Calu3 (cell line): ENCODE results near the gene MCM3AP. TPM values are rescaled to one million over a fixed set of nuclear protein-coding genes. Genes with fewer than 3 reads are reported as not detected.

Experiments
- BruUV-seq: library from RNA; stranded (reverse); fragments of 400-500 nt; replicated peaks from 2 replicates; lab custom pipeline; 2021; lab: Mats Ljungman, UMichigan
- CTCF ChIA-PET: fragments of 300-600 bp; sonication (Branson Sonifier 250); formaldehyde crosslinking; loops from one replicate; lab custom pipeline; 2022; ENCODE audit warnings: antibody characterized with exemption; lab: Charles Lee
- DNase-seq: peaks from one replicate; pipeline ENCODE4 v3.0.0; 2022
- H3K27ac Mint-ChIP-seq: one replicate; pipeline ENCODE4 v1.8.0; 2022; ENCODE audit warnings: mixed read lengths; ENCODE audit not compliant: unreplicated experiment
- H3K27me3 Mint-ChIP-seq: one replicate; pipeline ENCODE4 v1.8.0; 2022; ENCODE audit warnings: mixed read lengths; ENCODE audit not compliant: unreplicated experiment
- H3K36me3 Mint-ChIP-seq: one replicate; pipeline ENCODE4 v1.8.0; 2022; ENCODE audit warnings: mild to moderate bottlenecking, moderate library complexity, mixed read lengths; ENCODE audit not compliant: insufficient read depth, unreplicated experiment
- H3K4me1 Mint-ChIP-seq: one replicate; pipeline ENCODE4 v1.8.0; 2022; ENCODE audit warnings: mild to moderate bottlenecking, low read depth, mixed read lengths; ENCODE audit not compliant: unreplicated experiment
- H3K4me3 Mint-ChIP-seq: one replicate; pipeline ENCODE4 v1.8.0; 2022; ENCODE audit warnings: mild to moderate bottlenecking, low read depth, moderate library complexity, mixed read lengths; ENCODE audit not compliant: unreplicated experiment
- H3K9me3 Mint-ChIP-seq: one replicate; pipeline ENCODE4 v1.8.0; 2022; ENCODE audit warnings: low read depth, mixed read lengths; ENCODE audit not compliant: unreplicated experiment
- intact Hi-C: fragments of 100-400 bp; cut with micrococcal nuclease; formaldehyde crosslinking; loops from one replicate; pipeline ENCODE4 v1.10.0; 2022; ENCODE audit not compliant: unreplicated experiment
- total RNA-seq: library from RNA; stranded (reverse); gene quantifications from 2 replicates; pipeline ENCODE4 v1.2.3, GENCODE V29; 2022
- TF ChIP-seq, protein P1 (sequence below): fragments of 200-600 bp; IDR thresholded peaks from one replicate; pipeline ENCODE4 v1.8.0; 2022; ENCODE audit warnings: antibody characterized with exemption; ENCODE audit not compliant: unreplicated experiment

Gene MCM3AP
- total RNA-seq, 1 experiment from 2014 or later: 64.1 TPM

DNA sequence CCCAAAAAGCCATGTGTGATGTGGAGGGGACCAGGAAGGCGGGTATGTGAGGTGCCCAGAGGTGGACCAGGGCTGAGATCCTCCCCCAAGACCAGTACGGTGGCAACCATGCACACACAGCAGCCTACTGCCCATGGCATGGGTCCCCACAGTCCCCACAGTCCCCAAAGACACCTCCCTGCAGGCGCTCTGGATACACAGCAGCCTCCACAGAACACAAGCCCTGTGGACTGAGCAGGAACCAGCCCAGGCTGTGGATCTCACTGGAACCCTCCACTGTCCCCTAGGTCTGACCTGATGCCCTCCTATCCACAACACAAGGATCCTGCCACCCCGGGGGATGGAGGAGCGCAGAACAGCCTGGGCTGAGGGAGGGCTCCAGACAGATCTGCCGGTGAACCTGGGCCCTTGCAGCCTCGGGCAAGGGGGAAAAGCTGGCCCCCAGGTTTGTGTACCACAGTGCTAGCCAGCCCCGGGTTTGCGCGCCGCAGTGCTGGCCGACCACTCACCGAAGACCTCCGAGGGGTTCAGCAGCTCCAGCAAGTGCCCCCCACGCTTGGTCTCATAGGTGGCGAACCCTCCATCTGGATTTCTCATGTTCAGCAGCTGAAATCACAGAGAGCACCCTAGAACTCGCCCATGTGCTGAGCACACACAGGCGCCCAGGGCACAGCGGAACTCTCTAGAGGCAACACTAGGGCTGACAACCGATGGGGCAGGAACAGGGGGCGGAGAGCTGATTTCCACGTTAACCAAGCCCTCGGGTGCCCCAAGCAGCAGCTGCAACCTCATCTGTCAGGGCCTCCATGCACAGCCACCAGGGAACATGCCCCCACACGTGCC is 79.0 kb downstream of the MCM3AP start:
- Mint-ChIP-seq H3K4me1 (no peaks in the 10 kb centered on the region), H3K27ac (no peak overlapping the region), H3K27me3 (no peaks in the 10 kb centered on the region), H3K4me3 (no peak overlapping the region), H3K36me3 (peaks cover 34% of the 10 kb centered on the region), H3K9me3 (no peaks in the 10 kb centered on the region)
- no TSS peak for BruUV-seq
- CTCF ChIA-PET: no interaction called here
- no peak for DNase-seq
- TF ChIP-seq, protein P1, sequence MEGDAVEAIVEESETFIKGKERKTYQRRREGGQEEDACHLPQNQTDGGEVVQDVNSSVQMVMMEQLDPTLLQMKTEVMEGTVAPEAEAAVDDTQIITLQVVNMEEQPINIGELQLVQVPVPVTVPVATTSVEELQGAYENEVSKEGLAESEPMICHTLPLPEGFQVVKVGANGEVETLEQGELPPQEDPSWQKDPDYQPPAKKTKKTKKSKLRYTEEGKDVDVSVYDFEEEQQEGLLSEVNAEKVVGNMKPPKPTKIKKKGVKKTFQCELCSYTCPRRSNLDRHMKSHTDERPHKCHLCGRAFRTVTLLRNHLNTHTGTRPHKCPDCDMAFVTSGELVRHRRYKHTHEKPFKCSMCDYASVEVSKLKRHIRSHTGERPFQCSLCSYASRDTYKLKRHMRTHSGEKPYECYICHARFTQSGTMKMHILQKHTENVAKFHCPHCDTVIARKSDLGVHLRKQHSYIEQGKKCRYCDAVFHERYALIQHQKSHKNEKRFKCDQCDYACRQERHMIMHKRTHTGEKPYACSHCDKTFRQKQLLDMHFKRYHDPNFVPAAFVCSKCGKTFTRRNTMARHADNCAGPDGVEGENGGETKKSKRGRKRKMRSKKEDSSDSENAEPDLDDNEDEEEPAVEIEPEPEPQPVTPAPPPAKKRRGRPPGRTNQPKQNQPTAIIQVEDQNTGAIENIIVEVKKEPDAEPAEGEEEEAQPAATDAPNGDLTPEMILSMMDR: no peak
- intact Hi-C loops: no loop called here

DNA sequence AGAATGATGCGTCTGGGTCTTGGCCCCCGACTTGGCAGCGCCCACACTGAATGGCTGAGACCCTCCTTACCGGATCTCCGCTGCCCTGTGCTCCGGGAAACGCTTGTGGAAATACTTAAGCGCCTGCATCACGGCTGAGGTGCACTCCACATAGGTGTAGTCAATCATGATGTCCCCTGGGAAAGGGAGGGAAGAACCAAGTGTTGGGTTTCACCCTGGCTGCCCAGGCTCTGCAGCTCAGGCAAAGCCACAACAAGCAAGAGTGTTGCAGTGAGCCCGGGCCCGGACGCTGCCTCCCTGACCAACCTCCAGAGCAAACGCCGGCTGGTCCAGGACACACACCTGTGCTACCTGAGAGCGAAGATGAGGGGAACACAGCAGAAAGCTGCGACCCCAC is 79.6 kb downstream of the MCM3AP start:
- H3K4me1 Mint-ChIP-seq: no peaks in the 10 kb centered on the region
- no peak for DNase-seq
- intact Hi-C loops: no loop called here
- peaks cover 34% of the 10 kb centered on the region for H3K36me3 Mint-ChIP-seq
- no peaks in the 10 kb centered on the region for H3K9me3 Mint-ChIP-seq
- no TSS peak for BruUV-seq
- no peak overlapping the region for H3K4me3 Mint-ChIP-seq
- CTCF ChIA-PET: no interaction called here
- TF ChIP-seq, protein P1: no peak
- no peaks in the 10 kb centered on the region for H3K27me3 Mint-ChIP-seq
- no peak overlapping the region for H3K27ac Mint-ChIP-seq

DNA sequence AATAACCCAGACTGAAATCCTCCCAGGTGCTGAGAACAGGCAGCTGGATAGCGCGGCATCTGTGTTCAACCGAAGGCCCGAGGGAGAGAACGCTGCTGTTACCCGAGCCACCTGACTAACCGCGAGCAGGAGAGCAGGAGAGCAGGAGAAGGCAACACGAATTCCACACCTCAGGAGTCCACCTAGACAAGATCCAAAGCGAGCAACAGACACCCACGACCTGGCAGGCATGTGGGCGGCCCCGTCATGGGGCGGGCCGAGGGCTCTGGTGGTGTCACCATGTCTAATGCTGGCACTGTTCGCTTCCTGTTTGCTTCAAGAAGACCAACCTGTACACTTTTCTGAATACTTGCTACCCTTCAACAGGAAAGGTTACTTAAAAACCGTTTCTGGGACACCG is 80.2 kb downstream of the MCM3AP start:
- DNase-seq: no peak
- H3K4me3 Mint-ChIP-seq: no peak overlapping the region
- H3K27me3 Mint-ChIP-seq: no peaks in the 10 kb centered on the region
- intact Hi-C loops: no loop called here
- TF ChIP-seq, protein P1: no peak
- BruUV-seq: no TSS peak
- H3K27ac Mint-ChIP-seq: no peak overlapping the region
- peaks cover 39% of the 10 kb centered on the region for H3K36me3 Mint-ChIP-seq
- CTCF ChIA-PET: no interaction called here
- H3K4me1 Mint-ChIP-seq: no peaks in the 10 kb centered on the region
- H3K9me3 Mint-ChIP-seq: no peaks in the 10 kb centered on the region

DNA sequence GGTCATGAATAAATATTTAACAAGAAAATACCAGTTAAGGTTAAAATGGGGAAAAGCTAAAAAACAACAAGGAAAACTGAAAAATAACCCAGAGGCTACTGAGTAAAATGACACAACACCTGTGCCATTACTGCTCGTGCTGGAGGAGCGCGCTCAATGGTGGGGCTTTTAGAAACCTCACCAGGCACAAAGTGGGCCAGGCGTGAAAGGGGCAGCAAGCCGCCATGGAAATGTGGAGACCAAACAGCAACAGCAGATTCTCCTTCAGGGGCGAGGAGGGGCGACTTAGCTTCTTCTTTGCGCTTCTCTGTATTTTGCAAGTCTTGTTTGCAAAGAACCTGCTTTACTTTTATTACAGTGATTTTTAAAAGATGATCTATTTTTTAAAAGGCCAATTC is 82.2 kb downstream of the MCM3AP start:
- H3K9me3 Mint-ChIP-seq: no peaks in the 10 kb centered on the region
- peaks cover 42% of the 10 kb centered on the region for H3K36me3 Mint-ChIP-seq
- H3K4me1 Mint-ChIP-seq: no peaks in the 10 kb centered on the region
- H3K4me3 Mint-ChIP-seq: no peak overlapping the region
- no peak overlapping the region for H3K27ac Mint-ChIP-seq
- TF ChIP-seq, protein P1: no peak
- DNase-seq: no peak
- no TSS peak for BruUV-seq
- CTCF ChIA-PET: no interaction called here
- H3K27me3 Mint-ChIP-seq: no peaks in the 10 kb centered on the region
- intact Hi-C loops: no loop called here
